Chondrocyte (in vitro differentiated cells): ENCODE results near the gene RAB40AL. TPM values are rescaled to one million over a fixed set of nuclear protein-coding genes. Genes with fewer than 3 reads are reported as not detected.

Experiments used
- DNase-seq: peaks from one replicate; pipeline ENCODE4 v3.0.0; 2021; ENCODE audit warnings: mixed read lengths, low spot score
- H3K27ac Mint-ChIP-seq: one replicate; pipeline ENCODE4 v1.8.0; 2021; ENCODE audit warnings: mild to moderate bottlenecking, moderate library complexity, mixed read lengths; ENCODE audit not compliant: unreplicated experiment
- H3K27me3 Mint-ChIP-seq: 2 replicates; pipeline ENCODE4 v1.8.0; 2021; ENCODE audit warnings: low read depth, mixed read lengths
- H3K36me3 Mint-ChIP-seq: 2 replicates; pipeline ENCODE4 v1.8.0; 2021; ENCODE audit warnings: low read depth, mixed read lengths
- H3K4me1 Mint-ChIP-seq: 2 replicates; pipeline ENCODE4 v1.8.0; 2021; ENCODE audit warnings: low read depth, mild to moderate bottlenecking, mixed read lengths
- H3K4me3 Mint-ChIP-seq: one replicate; pipeline ENCODE4 v1.8.0; 2021; ENCODE audit warnings: mild to moderate bottlenecking, moderate library complexity, mixed read lengths; ENCODE audit not compliant: unreplicated experiment
- H3K9me3 Mint-ChIP-seq: 2 replicates; pipeline ENCODE4 v1.8.0; 2021; ENCODE audit warnings: low read depth, mixed read lengths
- CTCF ChIP-seq: fragments of 200-600 bp; sonication (generic); IDR thresholded peaks from 2 replicates; pipeline ENCODE4 v1.5.0; 2021; ENCODE audit warnings: antibody characterized with exemption, mild to moderate bottlenecking, moderate library complexity
- total RNA-seq: library from RNA; stranded (reverse); gene quantifications from 3 replicates; pipeline ENCODE4 v1.2.1, GENCODE V29; 2021

Gene RAB40AL
- total RNA-seq, 1 donor from 2014 or later = 0.70 TPM

- no peaks in the 10 kb centered on the region for H3K9me3 Mint-ChIP-seq
- no peak overlapping the region for H3K27ac Mint-ChIP-seq
- H3K4me1 Mint-ChIP-seq = no peaks in the 10 kb centered on the region
- H3K4me3 Mint-ChIP-seq = no peak overlapping the region
- H3K27me3 Mint-ChIP-seq = no peaks in the 10 kb centered on the region
- H3K36me3 Mint-ChIP-seq = no peaks in the 10 kb centered on the region
- no peak for DNase-seq
- no peak for TF ChIP-seq CTCF
Observed at GRCh38 chrX:102930990-102931756, 5.9 kb upstream of the RAB40AL start.

GRCh38 chrX:102934624-102935023 is 2.4 kb upstream of the RAB40AL start:
- no peak overlapping the region for H3K27ac Mint-ChIP-seq
- DNase-seq = no peak
- no peaks in the 10 kb centered on the region for H3K9me3 Mint-ChIP-seq
- no peak overlapping the region for H3K4me3 Mint-ChIP-seq
- TF ChIP-seq CTCF = peak; percentile 78
- H3K27me3 Mint-ChIP-seq = no peaks in the 10 kb centered on the region
- H3K4me1 Mint-ChIP-seq = no peaks in the 10 kb centered on the region
- H3K36me3 Mint-ChIP-seq = no peaks in the 10 kb centered on the region

- peak; percentile 73 for TF ChIP-seq CTCF
- Mint-ChIP-seq H3K27me3 (no peaks in the 10 kb centered on the region), H3K4me3 (peak overlapping the region; percentile 59), H3K9me3 (no peaks in the 10 kb centered on the region), H3K36me3 (no peaks in the 10 kb centered on the region), H3K27ac (no peak overlapping the region), H3K4me1 (peaks cover 6% of the 10 kb centered on the region)
- no peak for DNase-seq
Observed at GRCh38 chrX:102950908-102951866, 14.1 kb downstream of the RAB40AL start.

GRCh38 chrX:102957751-102958150 is 20.7 kb downstream of the RAB40AL start:
- H3K27ac Mint-ChIP-seq = peak overlapping the region; percentile 23
- peaks cover 26% of the 10 kb centered on the region for H3K4me1 Mint-ChIP-seq
- no peaks in the 10 kb centered on the region for H3K27me3 Mint-ChIP-seq
- no peaks in the 10 kb centered on the region for H3K36me3 Mint-ChIP-seq
- TF ChIP-seq CTCF = no peak
- H3K9me3 Mint-ChIP-seq = no peaks in the 10 kb centered on the region
- no peak overlapping the region for H3K4me3 Mint-ChIP-seq
- DNase-seq = no peak

GRCh38 chrX:102958794-102959193 is 21.7 kb downstream of the RAB40AL start:
- Mint-ChIP-seq H3K27ac (peak overlapping the region; percentile 74), H3K9me3 (no peaks in the 10 kb centered on the region), H3K4me3 (no peak overlapping the region), H3K36me3 (no peaks in the 10 kb centered on the region), H3K27me3 (no peaks in the 10 kb centered on the region), H3K4me1 (peaks cover 26% of the 10 kb centered on the region)
- peak; percentile 36 for TF ChIP-seq CTCF
- no peak for DNase-seq
